ENCODE data around the gene PAK3. TPM values are rescaled to one million over a fixed set of nuclear protein-coding genes. Genes with fewer than 3 reads are reported as not detected.

The PAK3 gene
- total RNA-seq, 1 experiment from 2014 or later, result not detected

- CTCF ChIA-PET, result no interaction called here
These were observed 24.3 kb upstream of the PAK3 start for GRCh38 chrX:111071542-111072277.

More at GRCh38 chrX:111071542-111072277, 24.3 kb upstream of the PAK3 start:
- Histone ChIP-seq H3K4me2 (ENCODE audit: low read length) (no peak overlapping the region), H4K20me1 (ENCODE audit: insufficient read depth) (no peaks in the 10 kb centered on the region), H2AFZ (ENCODE audit: low read depth, low read length, poor library complexity, severe bottlenecking) (no peak overlapping the region), H3K9me2 (ENCODE audit: insufficient read depth) (no peaks in the 10 kb centered on the region), H3K4me1 (ENCODE audit: control insufficient read depth in 1 of 2, insufficient read depth in 2 of 2, low read length in 2 of 2) (no peaks in the 10 kb centered on the region), H3K79me2 (ENCODE audit: insufficient read depth, low read length) (no peaks in the 10 kb centered on the region), H3K9ac (ENCODE audit: low read length) (no peak overlapping the region), H3K4me3 (replicated peaks in 1 of 2; ENCODE audit: low read depth in 1 of 2, low read length in 2 of 2) (no peak overlapping the region), H3K36me3 (ENCODE audit: control insufficient read depth in 1 of 2, insufficient read depth in 2 of 2, low read length in 2 of 2) (no peaks in the 10 kb centered on the region), H3K27me3 (ENCODE audit: insufficient read depth, low read length) (no peaks in the 10 kb centered on the region), H3K9me3 (ENCODE audit: control insufficient read depth in 1 of 2, insufficient read depth in 1 of 2, low read depth in 1 of 2, low read length in 2 of 2) (no peaks in the 10 kb centered on the region), H3K27ac (ENCODE audit: low read depth, low read length) (no peak overlapping the region)
- ATAC-seq, result no peak
- intact Hi-C loops (cut with micrococcal nuclease), result no loop called here
- no peak for DNase-seq (ENCODE audit: low read depth, low spot score)
- POLR2A ChIA-PET, result no interaction called here
- RAD21 ChIA-PET (ENCODE audit: low non-redundant PET in 1 of 2, low total read pairs in 2 of 2, uncharacterized antibody in 2 of 2, unreplicated experiment in 2 of 2), result no interaction called here
- TF ChIP-seq ZBTB33 (IDR thresholded peaks at IDR 0.05; ENCODE audit: extremely low read depth, insufficient replicate concordance, low read length) (no peak), FOSL1 (IDR thresholded peaks at IDR 0.05; ENCODE audit: low read depth) (no peak), SRF (IDR thresholded peaks at IDR 0.05; ENCODE audit: low read depth) (no peak), TCF7L2 (IDR thresholded peaks at IDR 0.05; ENCODE audit: borderline replicate concordance, extremely low read depth, insufficient read depth, insufficient read length) (no peak), ZNF274 (IDR thresholded peaks at IDR 0.05; ENCODE audit: low read depth, low read length) (no peak), POLR2AphosphoS5 (IDR thresholded peaks at IDR 0.05; ENCODE audit: low read depth, low read length) (no peak), RAD21 (IDR thresholded peaks at IDR 0.05; ENCODE audit: low read depth) (no peak), CBX3 (IDR thresholded peaks at IDR 0.05; ENCODE audit: low read depth) (no peak), ATF3 (IDR thresholded peaks at IDR 0.05) (no peak), JUND (IDR thresholded peaks at IDR 0.05) (no peak), EZH2phosphoT487 (IDR thresholded peaks at IDR 0.05; ENCODE audit: borderline replicate concordance) (no peak)
- no TSS peak for BruUV-seq (replicated peaks)
